Nephron progenitor cell (in vitro differentiated cells): ENCODE measurements around the gene LRGUK.
"Not testable (repeated sequence)": the region's sequence is repeated elsewhere in the genome, so short reads cannot be mapped to it uniquely, and the experiment has no call there.

Experiments used
- DNase-seq: peaks from one replicate; pipeline ENCODE4 v3.0.0; 2021
- H3K27ac Mint-ChIP-seq: 2 replicates; pipeline ENCODE4 v1.8.0; 2021; ENCODE audit warnings: mild to moderate bottlenecking, moderate library complexity, mixed read lengths
- H3K27me3 Mint-ChIP-seq: 2 replicates; pipeline ENCODE4 v1.8.0; 2021; ENCODE audit warnings: mild to moderate bottlenecking, low read depth, mixed read lengths; ENCODE audit not compliant: poor library complexity
- H3K36me3 Mint-ChIP-seq: 2 replicates; pipeline ENCODE4 v1.8.0; 2021; ENCODE audit warnings: low read depth, mixed read lengths
- H3K4me1 Mint-ChIP-seq: 2 replicates; pipeline ENCODE4 v1.8.0; 2021; ENCODE audit warnings: mixed read lengths
- H3K4me3 Mint-ChIP-seq: 2 replicates; pipeline ENCODE4 v1.8.0; 2021; ENCODE audit warnings: mild to moderate bottlenecking, moderate library complexity, mixed read lengths
- H3K9me3 Mint-ChIP-seq: 2 replicates; pipeline ENCODE4 v1.8.0; 2021; ENCODE audit warnings: mild to moderate bottlenecking, moderate library complexity, mixed read lengths
- TF ChIP-seq, protein P1 (sequence below): fragments of 200-600 bp; sonication (generic); IDR thresholded peaks from 2 replicates; pipeline ENCODE4 v1.5.0; 2021; ENCODE audit warnings: antibody characterized with exemption

LRGUK gene, protein sequence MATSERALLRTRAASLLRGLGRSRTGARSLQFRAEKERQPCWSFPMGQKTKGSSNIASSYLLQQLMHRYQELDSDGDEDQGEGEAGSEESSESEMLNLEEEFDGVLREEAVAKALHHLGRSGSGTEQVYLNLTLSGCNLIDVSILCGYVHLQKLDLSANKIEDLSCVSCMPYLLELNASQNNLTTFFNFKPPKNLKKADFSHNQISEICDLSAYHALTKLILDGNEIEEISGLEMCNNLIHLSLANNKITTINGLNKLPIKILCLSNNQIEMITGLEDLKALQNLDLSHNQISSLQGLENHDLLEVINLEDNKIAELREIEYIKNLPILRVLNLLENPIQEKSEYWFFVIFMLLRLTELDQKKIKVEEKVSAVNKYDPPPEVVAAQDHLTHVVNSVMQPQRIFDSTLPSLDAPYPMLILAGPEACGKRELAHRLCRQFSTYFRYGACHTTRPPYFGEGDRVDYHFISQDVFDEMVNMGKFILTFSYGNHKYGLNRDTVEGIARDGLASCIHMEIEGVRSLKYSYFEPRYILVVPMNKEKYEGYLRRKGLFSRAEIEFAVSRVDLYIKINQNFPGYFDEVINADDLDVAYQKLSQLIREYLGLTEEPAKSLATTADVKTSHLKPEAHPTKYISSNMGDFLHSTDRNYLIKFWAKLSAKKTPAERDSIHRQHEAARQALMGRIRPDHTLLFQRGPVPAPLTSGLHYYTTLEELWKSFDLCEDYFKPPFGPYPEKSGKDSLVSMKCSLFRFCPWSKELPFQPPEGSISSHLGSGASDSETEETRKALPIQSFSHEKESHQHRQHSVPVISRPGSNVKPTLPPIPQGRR

DNA sequence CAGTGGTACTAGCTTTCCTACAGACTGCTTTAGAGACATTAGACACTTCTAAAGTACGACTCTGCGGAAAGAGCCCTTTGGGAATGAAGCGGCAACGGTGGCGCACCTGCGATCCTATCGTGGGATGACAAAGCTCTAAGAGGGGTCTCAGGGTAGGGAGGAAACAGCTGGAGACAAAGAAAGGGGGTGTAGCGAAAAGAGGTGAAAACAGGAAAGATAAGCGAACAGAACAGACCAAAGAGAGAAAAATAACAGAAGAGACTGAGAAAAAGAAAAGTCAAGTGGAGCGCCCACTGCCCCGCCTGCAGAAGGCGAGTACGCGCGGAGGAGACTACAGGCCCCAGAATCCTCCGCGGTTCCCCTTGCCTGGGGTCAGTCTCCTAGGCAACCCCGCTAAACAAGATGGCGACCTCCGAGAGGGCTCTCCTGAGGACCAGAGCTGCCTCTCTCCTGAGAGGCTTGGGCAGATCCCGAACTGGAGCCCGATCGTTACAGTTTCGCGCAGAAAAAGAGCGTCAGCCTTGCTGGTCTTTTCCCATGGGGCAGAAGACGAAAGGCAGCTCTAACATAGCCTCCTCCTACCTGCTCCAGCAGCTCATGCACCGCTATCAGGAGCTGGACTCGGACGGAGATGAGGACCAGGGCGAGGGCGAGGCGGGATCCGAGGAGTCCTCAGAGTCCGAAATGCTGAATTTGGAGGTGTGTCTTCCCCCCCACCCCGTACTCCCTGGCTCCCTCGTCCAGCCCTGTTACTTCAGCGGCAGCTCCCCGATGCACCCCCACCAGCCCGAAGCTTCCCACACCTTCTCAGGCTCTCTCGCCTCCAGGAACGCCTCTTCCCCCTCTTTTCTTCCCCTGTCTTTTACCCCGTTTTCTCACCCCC is at the start of gene LRGUK:
LRGUK (plus strand) TSS at position 375 of the 883 bp plus-strand sequence; CDS start at position 403, 28 bp downstream.
- H3K36me3 Mint-ChIP-seq, result no peaks in the 10 kb centered on the region
- H3K4me1 Mint-ChIP-seq, result peaks cover 20% of the 10 kb centered on the region
- peak; percentile 84 for DNase-seq
- H3K27ac Mint-ChIP-seq, result no peak within 1 kb of the TSS
- peaks cover 44% of the 10 kb centered on the region for H3K27me3 Mint-ChIP-seq
- H3K9me3 Mint-ChIP-seq, result no peaks in the 10 kb centered on the region
- TF ChIP-seq, protein P1, sequence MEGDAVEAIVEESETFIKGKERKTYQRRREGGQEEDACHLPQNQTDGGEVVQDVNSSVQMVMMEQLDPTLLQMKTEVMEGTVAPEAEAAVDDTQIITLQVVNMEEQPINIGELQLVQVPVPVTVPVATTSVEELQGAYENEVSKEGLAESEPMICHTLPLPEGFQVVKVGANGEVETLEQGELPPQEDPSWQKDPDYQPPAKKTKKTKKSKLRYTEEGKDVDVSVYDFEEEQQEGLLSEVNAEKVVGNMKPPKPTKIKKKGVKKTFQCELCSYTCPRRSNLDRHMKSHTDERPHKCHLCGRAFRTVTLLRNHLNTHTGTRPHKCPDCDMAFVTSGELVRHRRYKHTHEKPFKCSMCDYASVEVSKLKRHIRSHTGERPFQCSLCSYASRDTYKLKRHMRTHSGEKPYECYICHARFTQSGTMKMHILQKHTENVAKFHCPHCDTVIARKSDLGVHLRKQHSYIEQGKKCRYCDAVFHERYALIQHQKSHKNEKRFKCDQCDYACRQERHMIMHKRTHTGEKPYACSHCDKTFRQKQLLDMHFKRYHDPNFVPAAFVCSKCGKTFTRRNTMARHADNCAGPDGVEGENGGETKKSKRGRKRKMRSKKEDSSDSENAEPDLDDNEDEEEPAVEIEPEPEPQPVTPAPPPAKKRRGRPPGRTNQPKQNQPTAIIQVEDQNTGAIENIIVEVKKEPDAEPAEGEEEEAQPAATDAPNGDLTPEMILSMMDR, result no peak
- H3K4me3 Mint-ChIP-seq, result peak within 1 kb of the TSS; percentile 88

DNA sequence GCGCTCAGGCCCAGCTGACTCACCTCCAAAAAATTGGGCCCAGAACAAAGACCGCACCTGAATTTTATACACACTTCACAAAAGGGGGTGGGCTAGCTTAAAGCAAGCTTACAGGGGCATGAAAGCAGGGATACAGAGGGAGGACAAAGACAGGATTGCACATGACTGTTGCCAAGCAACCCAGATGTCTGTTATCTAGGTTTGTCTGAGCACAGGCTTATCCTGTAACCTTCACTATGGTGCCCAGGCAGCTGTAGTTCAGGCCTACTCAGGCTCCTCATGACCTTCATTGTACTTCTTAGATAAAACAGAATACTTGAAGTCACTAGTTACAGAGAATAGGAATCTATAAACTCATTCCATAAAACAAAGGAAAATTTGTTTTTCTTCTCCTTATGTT is 49.6 kb upstream of the LRGUK start:
- H3K36me3 Mint-ChIP-seq, result peaks cover 32% of the 10 kb centered on the region
- H3K9me3 Mint-ChIP-seq, result peaks cover 14% of the 10 kb centered on the region
- not testable (repeated sequence) for H3K27me3 Mint-ChIP-seq, H3K27ac Mint-ChIP-seq, H3K4me1 Mint-ChIP-seq, H3K4me3 Mint-ChIP-seq, DNase-seq

DNA sequence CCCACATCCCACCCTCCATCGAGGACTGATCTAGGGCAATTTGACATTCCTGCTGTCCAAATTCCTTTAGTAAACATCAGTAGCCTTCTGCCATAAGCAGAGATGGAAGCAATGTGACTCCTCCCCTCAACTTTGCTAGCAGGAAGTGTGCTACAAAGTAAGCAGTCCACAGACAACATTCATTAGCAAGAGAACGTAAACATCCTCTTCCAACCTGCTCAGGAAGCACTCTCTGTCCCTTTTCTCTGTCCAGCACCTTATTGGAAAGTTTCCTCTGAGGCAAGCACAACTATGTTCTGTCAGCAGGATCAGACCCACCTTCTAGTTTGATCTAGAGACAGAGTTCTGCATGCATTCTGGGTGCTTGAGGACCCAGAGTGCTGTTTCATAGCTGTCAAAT is 48.1 kb upstream of the LRGUK start:
- H3K36me3 Mint-ChIP-seq, result peaks cover 31% of the 10 kb centered on the region
- no peak for DNase-seq
- no peaks in the 10 kb centered on the region for H3K27me3 Mint-ChIP-seq
- no peaks in the 10 kb centered on the region for H3K4me1 Mint-ChIP-seq
- H3K4me3 Mint-ChIP-seq, result no peak overlapping the region
- H3K27ac Mint-ChIP-seq, result no peak overlapping the region
- peaks cover 14% of the 10 kb centered on the region for H3K9me3 Mint-ChIP-seq
- TF ChIP-seq, protein P1, result no peak

DNA sequence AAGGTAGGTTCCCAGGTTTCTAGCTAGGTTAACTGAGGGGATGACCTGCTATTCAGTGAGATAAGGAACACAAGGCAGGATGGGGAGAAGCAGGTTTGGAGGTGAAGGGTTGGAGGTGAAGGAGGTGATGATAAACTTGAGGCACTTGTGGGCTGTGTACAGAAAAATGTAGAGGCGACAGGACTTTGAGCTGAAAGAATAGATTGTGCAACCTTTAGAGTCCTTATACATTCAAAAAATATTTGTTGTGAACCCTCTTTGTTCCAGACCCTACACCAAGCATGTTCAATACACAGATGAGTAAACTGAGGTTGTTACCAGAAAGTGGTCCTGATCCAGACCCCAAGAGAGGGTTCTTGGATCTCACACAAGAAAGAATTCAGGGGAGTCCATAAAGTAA is 45.4 kb upstream of the LRGUK start:
- DNase-seq, result no peak
- H3K27me3 Mint-ChIP-seq, result peaks cover 2% of the 10 kb centered on the region
- peaks cover 12% of the 10 kb centered on the region for H3K36me3 Mint-ChIP-seq
- peaks cover 18% of the 10 kb centered on the region for H3K9me3 Mint-ChIP-seq
- no peak overlapping the region for H3K4me3 Mint-ChIP-seq
- TF ChIP-seq, protein P1, result no peak
- no peak overlapping the region for H3K27ac Mint-ChIP-seq
- no peaks in the 10 kb centered on the region for H3K4me1 Mint-ChIP-seq

DNA sequence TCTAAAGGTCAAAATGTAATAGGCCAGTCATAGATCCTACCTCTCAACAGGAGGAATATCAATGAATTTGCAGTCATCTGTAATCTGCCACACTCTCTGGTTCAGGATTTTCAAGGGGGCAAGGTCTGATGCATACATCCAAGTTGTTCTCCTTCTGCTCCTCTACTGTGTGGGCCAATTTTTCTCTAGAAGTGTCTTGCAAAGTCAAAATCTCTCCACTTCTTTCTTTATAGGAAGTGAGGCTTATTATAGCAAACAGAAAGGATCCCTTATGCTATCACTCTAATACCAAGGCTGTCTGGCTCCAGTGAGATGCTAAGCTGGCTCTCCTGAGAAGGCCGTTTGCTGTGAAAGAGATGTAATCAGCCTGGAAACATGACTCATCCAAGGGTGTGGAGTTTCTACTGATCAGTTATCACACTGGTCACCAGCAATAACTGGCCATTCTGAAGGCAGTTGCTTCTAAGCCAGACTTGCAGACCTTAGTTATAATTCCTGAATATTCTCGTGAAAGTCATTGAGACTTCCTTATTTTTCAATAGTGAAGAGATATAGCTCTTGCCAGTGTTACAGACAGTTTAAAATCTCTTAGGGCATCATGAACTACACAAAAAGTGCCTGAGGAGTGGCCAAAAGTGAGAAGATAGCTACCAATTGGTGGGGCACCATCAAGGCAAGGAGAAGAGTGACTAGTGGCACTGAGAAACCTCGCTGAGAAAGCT is 43.2 kb upstream of the LRGUK start:
- DNase-seq, result no peak
- peaks cover 38% of the 10 kb centered on the region for H3K9me3 Mint-ChIP-seq
- TF ChIP-seq, protein P1, result no peak

More for the DNA sequence above, 43.2 kb upstream of the LRGUK start:
- H3K4me1 Mint-ChIP-seq, result no peaks in the 10 kb centered on the region
- H3K27ac Mint-ChIP-seq, result no peak overlapping the region
- peaks cover 20% of the 10 kb centered on the region for H3K36me3 Mint-ChIP-seq
- peaks cover 2% of the 10 kb centered on the region for H3K27me3 Mint-ChIP-seq
- H3K4me3 Mint-ChIP-seq, result no peak overlapping the region
